Thoracic aorta (tissue), 2 donors: ENCODE data around the gene PTK7. TPM values are rescaled to one million over a fixed set of nuclear protein-coding genes. Genes with fewer than 3 reads are reported as not detected.

Experiments
- ATAC-seq: fragments of 150-250 bp; one replicate; pipeline ENCODE4 v1.8.0; 2017; ENCODE audit warnings: low read depth; ENCODE audit not compliant: insufficient number of reproducible peaks, low FRiP score
- DNase-seq: peaks from one replicate; pipeline ENCODE4 v3.0.0-alpha.2; 2020; ENCODE audit warnings: low spot score
- H3K27ac ChIP-seq, 2 donors: fragments of 200-600 bp; sonication (generic); 1 replicate in 1 of 2; 2 replicates in 1 of 2; pipeline ENCODE4 v1.5.1; 2016; ENCODE audit warnings: mild to moderate bottlenecking in 2 of 2, moderate library complexity in 2 of 2
- H3K27me3 ChIP-seq: fragments of 200-600 bp; sonication (generic); replicated peaks from 2 replicates; pipeline ENCODE4 v1.6.0; 2016; ENCODE audit warnings: mild to moderate bottlenecking; ENCODE audit not compliant: insufficient read depth
- H3K36me3 ChIP-seq: fragments of 200-600 bp; sonication (generic); one replicate; pipeline ENCODE4 v1.5.1; 2016
- H3K4me1 ChIP-seq, 2 donors: fragments of 200-600 bp; sonication (generic); 1 replicate in 1 of 2; 2 replicates in 1 of 2; pipeline versions ENCODE4 v1.5.1 to v1.6.0; 2016; ENCODE audit warnings: low read depth in 2 of 2, mild to moderate bottlenecking in 1 of 2; ENCODE audit not compliant: control insufficient read depth in 1 of 2
- H3K4me3 ChIP-seq: fragments of 200-600 bp; sonication (generic); 2 replicates; pipeline ENCODE4 v1.5.1; 2016; ENCODE audit warnings: mild to moderate bottlenecking
- H3K9me3 ChIP-seq: fragments of 200-600 bp; sonication (generic); 2 replicates; pipeline ENCODE4 v1.5.1; 2016
- total RNA-seq, 2 donors: library from RNA; depleted of rRNA; stranded (reverse); fragments of >200 nt; gene quantifications; one replicate each; pipeline versions ENCODE4 v1.1.0 to v1.2.3, GENCODE V29; 2016
- TF ChIP-seq, protein P1 (sequence below): fragments of 200-600 bp; sonication (generic); IDR thresholded peaks from one replicate; pipeline ENCODE4 v1.5.1; 2019; ENCODE audit warnings: antibody characterized with exemption

Gene PTK7
- total RNA-seq, 2 donors from 2014 or later, result 4.5 to 6.8 TPM

DNA sequence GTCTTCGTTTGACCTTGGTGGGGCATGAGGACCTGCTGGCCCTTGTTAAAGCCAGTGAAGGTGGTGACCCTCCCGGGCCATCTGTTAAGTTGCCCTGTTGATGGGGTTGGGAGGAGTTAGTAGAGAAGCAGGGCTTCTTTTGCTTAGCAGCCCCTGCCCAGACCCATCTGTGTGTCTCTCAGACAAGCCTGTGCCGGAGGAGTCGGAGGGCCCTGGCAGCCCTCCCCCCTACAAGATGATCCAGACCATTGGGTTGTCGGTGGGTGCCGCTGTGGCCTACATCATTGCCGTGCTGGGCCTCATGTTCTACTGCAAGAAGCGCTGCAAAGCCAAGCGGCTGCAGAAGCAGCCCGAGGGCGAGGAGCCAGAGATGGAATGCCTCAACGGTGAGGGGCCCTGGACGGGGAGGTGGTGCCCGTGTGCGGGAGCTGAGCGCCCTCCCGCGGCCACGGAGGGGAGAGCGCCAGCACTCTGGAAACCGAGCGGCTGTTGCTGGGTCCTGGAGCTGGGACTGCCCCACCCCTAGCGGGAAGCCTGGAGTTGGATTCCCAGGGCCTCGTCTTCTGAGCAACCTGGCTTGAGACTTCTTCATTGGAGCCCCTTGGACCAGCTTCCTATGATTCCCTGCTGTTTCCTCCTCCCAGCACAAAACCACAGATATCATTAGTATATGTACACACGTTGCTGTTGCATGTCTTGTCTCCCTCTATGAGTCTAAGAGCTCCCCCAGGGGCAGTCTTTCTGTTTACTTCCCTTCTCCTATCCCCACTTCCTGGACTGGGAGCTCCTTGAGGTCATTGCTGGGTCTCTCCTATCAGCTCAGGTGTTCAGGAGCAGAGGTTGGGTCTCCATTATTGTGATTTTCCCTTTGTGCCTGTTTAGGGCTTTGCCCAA, 67.4 kb downstream of the PTK7 start:
- H3K4me3 ChIP-seq, result peak overlapping the region; percentile 30
- DNase-seq, result peak; percentile 50
- H3K27ac ChIP-seq, result peak overlapping the region in 1 of 2 donors; percentile 13
- no peaks in the 10 kb centered on the region for H3K9me3 ChIP-seq
- H3K27me3 ChIP-seq, result no peaks in the 10 kb centered on the region
- TF ChIP-seq, protein P1, sequence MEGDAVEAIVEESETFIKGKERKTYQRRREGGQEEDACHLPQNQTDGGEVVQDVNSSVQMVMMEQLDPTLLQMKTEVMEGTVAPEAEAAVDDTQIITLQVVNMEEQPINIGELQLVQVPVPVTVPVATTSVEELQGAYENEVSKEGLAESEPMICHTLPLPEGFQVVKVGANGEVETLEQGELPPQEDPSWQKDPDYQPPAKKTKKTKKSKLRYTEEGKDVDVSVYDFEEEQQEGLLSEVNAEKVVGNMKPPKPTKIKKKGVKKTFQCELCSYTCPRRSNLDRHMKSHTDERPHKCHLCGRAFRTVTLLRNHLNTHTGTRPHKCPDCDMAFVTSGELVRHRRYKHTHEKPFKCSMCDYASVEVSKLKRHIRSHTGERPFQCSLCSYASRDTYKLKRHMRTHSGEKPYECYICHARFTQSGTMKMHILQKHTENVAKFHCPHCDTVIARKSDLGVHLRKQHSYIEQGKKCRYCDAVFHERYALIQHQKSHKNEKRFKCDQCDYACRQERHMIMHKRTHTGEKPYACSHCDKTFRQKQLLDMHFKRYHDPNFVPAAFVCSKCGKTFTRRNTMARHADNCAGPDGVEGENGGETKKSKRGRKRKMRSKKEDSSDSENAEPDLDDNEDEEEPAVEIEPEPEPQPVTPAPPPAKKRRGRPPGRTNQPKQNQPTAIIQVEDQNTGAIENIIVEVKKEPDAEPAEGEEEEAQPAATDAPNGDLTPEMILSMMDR, result peak; percentile 96
- no peaks in the 10 kb centered on the region for H3K36me3 ChIP-seq
- ATAC-seq, result peak; percentile 74
- peaks cover 0 to 5% of the 10 kb centered on the region in 2 donors for H3K4me1 ChIP-seq

DNA sequence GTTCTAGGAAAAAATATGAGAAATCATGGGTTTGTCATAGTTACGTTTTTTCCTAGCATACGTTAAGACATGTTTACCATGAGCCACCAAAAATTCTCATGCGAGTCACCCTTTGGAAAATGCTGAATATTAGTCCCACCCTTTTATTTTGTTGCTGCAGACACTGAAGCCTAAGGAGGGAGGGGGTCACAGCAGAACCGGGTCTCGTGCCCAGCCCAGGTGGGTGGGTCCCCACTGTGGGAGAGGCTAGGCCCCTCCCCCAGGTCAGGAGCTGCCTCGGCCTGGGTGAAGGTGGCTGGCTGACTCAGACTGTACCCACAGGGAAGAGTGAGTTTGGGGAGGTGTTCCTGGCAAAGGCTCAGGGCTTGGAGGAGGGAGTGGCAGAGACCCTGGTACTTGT, 68.8 kb downstream of the PTK7 start:
- Histone ChIP-seq H3K27me3 (no peaks in the 10 kb centered on the region), H3K36me3 (no peaks in the 10 kb centered on the region), H3K4me1 (peaks cover 3 to 10% of the 10 kb centered on the region in 2 donors), H3K9me3 (no peaks in the 10 kb centered on the region), H3K27ac (no peak overlapping the region), H3K4me3 (no peak overlapping the region)
- ATAC-seq (no peak), DNase-seq (no peak)
- TF ChIP-seq, protein P1, result no peak

DNA sequence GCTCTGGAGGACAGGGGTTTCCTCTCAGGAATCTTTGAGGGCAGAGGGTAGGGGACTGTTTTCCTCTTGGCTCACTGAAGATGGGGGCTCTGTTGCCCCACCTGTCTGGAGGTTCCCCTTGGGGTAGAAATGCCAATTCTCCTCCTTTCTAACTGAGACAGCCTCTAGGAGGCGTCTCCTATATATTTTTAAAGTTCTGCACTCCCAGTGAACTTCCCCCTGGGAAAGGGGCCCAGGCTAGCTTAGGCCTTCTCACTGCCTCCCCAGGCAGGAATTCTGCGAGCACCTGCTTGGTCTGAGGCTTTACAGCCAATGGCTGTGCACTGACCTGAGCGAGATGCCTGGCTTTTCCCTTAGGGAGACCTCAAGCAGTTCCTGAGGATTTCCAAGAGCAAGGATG, 70.1 kb downstream of the PTK7 start:
- no peaks in the 10 kb centered on the region for H3K27me3 ChIP-seq
- TF ChIP-seq, protein P1, result no peak
- H3K4me3 ChIP-seq, result no peak overlapping the region
- no peak overlapping the region for H3K27ac ChIP-seq
- DNase-seq (no peak), ATAC-seq (no peak)
- peaks cover 5 to 20% of the 10 kb centered on the region in 2 donors for H3K4me1 ChIP-seq
- H3K9me3 ChIP-seq, result no peaks in the 10 kb centered on the region
- no peaks in the 10 kb centered on the region for H3K36me3 ChIP-seq

DNA sequence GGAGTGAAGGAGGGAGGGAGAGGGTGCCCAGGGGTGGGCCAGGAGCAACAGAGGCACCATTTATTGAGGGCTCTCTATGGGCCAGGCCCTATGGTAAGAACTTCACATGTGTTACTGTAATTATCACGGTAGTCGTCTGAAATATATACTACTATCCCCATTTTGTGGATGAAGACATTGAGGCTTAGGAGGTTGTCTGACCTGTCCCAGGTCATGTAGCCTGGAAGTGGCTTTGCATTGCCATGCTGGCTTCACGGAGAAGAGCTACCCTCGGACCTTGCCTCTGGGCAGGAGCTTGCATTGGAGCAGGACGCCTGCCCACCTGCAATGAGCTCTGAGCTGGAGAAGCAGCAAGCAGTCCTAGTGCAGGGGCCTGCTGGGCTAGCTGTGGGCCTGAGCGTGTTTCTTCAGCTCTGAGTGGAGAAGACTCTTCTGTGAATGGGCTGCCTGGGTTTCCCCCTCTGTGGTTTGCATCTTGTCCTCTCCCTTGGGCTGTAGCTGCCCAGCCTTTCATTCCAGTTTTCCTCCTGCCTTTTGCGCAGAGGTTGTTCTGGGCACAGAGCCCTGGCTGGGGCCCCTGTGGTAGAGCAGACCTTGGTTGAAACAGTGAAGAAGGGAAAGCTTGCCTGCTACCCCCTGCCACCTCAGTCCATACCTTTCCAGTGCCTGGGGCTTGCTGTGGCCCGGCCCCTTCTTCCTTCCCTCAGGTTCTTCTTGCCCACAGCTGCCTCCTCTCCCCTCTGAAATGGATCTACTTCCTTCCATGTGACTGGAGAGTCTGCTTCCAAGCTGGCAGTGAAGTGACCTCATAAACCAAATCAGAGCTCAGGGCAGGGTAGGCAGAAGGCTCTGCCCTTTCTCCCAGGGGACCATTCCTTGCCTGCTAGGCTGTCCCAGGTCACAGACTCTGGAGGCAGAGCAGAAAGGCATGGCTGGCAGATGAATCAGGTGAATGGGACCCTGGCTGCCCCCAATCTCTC, 70.9 kb downstream of the PTK7 start:
- ATAC-seq (no peak), DNase-seq (no peak)
- H3K9me3 ChIP-seq, result no peaks in the 10 kb centered on the region
- H3K27me3 ChIP-seq, result no peaks in the 10 kb centered on the region
- H3K4me3 ChIP-seq, result no peak overlapping the region
- TF ChIP-seq, protein P1, result no peak
- H3K27ac ChIP-seq, result no peak overlapping the region
- peaks cover 5 to 20% of the 10 kb centered on the region in 2 donors for H3K4me1 ChIP-seq
- H3K36me3 ChIP-seq, result no peaks in the 10 kb centered on the region
